Activated T-helper 2 cell treated with anti-CD3 and anti-CD28 coated beads, Interferon-gamma antibody, Interleukin-2, Interleukin-4, amounts not matched to agents 10 μg/mL and 5 μg/mL and 100 μg/mL, durations not matched to agents 14 hours and 24 hours and 36 hours (primary cell): ENCODE data around the gene GPBP1. TPM values are rescaled to one million over a fixed set of nuclear protein-coding genes. Genes with fewer than 3 reads are reported as not detected.
"Not testable (repeated sequence)": the region's sequence is repeated elsewhere in the genome, so short reads cannot be mapped to it uniquely, and the experiment has no call there.

Source experiments
- DNase-seq: peaks from one replicate; pipeline ENCODE4 v3.0.0; 2021; ENCODE audit warnings: low spot score
- H3K27ac Mint-ChIP-seq: one replicate; pipeline ENCODE4 v1.8.0; 2021; ENCODE audit warnings: mixed read lengths
- H3K27me3 Mint-ChIP-seq: one replicate; pipeline ENCODE4 v1.8.0; 2021; ENCODE audit warnings: low read depth, mixed read lengths
- H3K36me3 Mint-ChIP-seq: one replicate; pipeline ENCODE4 v1.8.0; 2021; ENCODE audit warnings: low read depth, mixed read lengths
- H3K4me1 Mint-ChIP-seq: one replicate; pipeline ENCODE4 v1.8.0; 2021; ENCODE audit warnings: low read depth, mixed read lengths
- H3K4me3 Mint-ChIP-seq: one replicate; pipeline ENCODE4 v1.8.0; 2021; ENCODE audit warnings: low read depth, mild to moderate bottlenecking, moderate library complexity, mixed read lengths
- H3K9me3 Mint-ChIP-seq: one replicate; pipeline ENCODE4 v1.8.0; 2021; ENCODE audit warnings: mixed read lengths
- intact Hi-C: fragments of 100-400 bp; cut with micrococcal nuclease; formaldehyde crosslinking; loops from one replicate; pipeline ENCODE4 v1.15.1; 2023
- total RNA-seq: library from RNA; stranded (reverse); gene quantifications from 2 replicates; pipeline ENCODE4 v1.2.3, GENCODE V29; 2022

GPBP1 gene
- total RNA-seq, 1 donor from 2014 or later = 92.0 TPM

- Mint-ChIP-seq H3K36me3 (no peaks in the 10 kb centered on the region), H3K9me3 (peaks cover 16% of the 10 kb centered on the region), H3K4me3 (no peak overlapping the region), H3K4me1 (peaks cover 3% of the 10 kb centered on the region), H3K27me3 (no peaks in the 10 kb centered on the region), H3K27ac (no peak overlapping the region)
- no peak for DNase-seq
- intact Hi-C loops = no loop called here
These were observed 133.7 kb downstream of the GPBP1 start for GRCh38 chr5:57307516-57307915.

GRCh38 chr5:57309022-57309421 lies 135.2 kb downstream of the GPBP1 start:
- H3K27ac Mint-ChIP-seq, intact Hi-C loops, H3K4me1 Mint-ChIP-seq, H3K4me3 Mint-ChIP-seq, H3K36me3 Mint-ChIP-seq, H3K27me3 Mint-ChIP-seq, DNase-seq: not testable (repeated sequence)
- peaks cover 16% of the 10 kb centered on the region for H3K9me3 Mint-ChIP-seq

GRCh38 chr5:57311251-57311650 lies 137.4 kb downstream of the GPBP1 start:
- no peak overlapping the region for H3K27ac Mint-ChIP-seq
- no peaks in the 10 kb centered on the region for H3K4me1 Mint-ChIP-seq
- H3K27me3 Mint-ChIP-seq = no peaks in the 10 kb centered on the region
- DNase-seq = no peak
- no peak overlapping the region for H3K4me3 Mint-ChIP-seq
- no peaks in the 10 kb centered on the region for H3K36me3 Mint-ChIP-seq
- H3K9me3 Mint-ChIP-seq = peaks cover 15% of the 10 kb centered on the region
- intact Hi-C loops = no loop called here

- H3K27me3 Mint-ChIP-seq = no peaks in the 10 kb centered on the region
- no peak overlapping the region for H3K27ac Mint-ChIP-seq
- DNase-seq = no peak
- H3K4me3 Mint-ChIP-seq = no peak overlapping the region
- peaks cover 6% of the 10 kb centered on the region for H3K4me1 Mint-ChIP-seq
- H3K9me3 Mint-ChIP-seq = peaks cover 8% of the 10 kb centered on the region
- H3K36me3 Mint-ChIP-seq = no peaks in the 10 kb centered on the region
- intact Hi-C loops = no loop called here
These were observed 138.3 kb downstream of the GPBP1 start for GRCh38 chr5:57311921-57312735.

- H3K27ac Mint-ChIP-seq = no peak overlapping the region
These were observed 139.9 kb downstream of the GPBP1 start for GRCh38 chr5:57313716-57314115.

More at GRCh38 chr5:57313716-57314115, 139.9 kb downstream of the GPBP1 start:
- no peak for DNase-seq
- Mint-ChIP-seq H3K4me3 (no peak overlapping the region), H3K9me3 (peaks cover 2% of the 10 kb centered on the region), H3K27me3 (no peaks in the 10 kb centered on the region), H3K4me1 (peaks cover 8% of the 10 kb centered on the region), H3K36me3 (no peaks in the 10 kb centered on the region)
- intact Hi-C loops = no loop called here

Other genes with a start within 250 kb of the GPBP1 start
- gene MIER3, start 221.9 kb upstream of the GPBP1 start, total RNA-seq = 24.1 and 28.3 TPM in 2 replicates